Transverse colon (tissue), 4 donors: ENCODE measurements around the gene JPH3. TPM values are rescaled to one million over a fixed set of nuclear protein-coding genes. Genes with fewer than 3 reads are reported as not detected.

Experiments used
- DNase-seq: peaks from one replicate; pipeline ENCODE4 v3.0.0-alpha.2; 2019
- H3K27ac ChIP-seq, 4 donors: fragments of 200-600 bp; sonication (generic); 2 replicates each; pipeline ENCODE4 v1.5.1; 2016 to 2018; ENCODE audit warnings: inconsistent platforms in 4 of 4
- H3K27me3 ChIP-seq: fragments of 200-600 bp; sonication (generic); 2 replicates; pipeline ENCODE4 v1.5.1; 2017; ENCODE audit warnings: inconsistent platforms
- H3K36me3 ChIP-seq, 4 donors: fragments of 200-600 bp; sonication (generic); 2 replicates each; pipeline ENCODE4 v1.5.1; 2017 to 2019; ENCODE audit warnings: inconsistent platforms in 4 of 4
- H3K4me1 ChIP-seq, 4 donors: fragments of 200-600 bp; sonication (generic); 2 replicates each; pipeline ENCODE4 v1.5.1; 2017 to 2020; ENCODE audit warnings: inconsistent platforms in 4 of 4
- H3K4me3 ChIP-seq, 4 donors: fragments of 200-600 bp; sonication (generic); 1 replicate in 1 of 4; 2 replicates in 3 of 4; pipeline versions ENCODE4 v1.5.1 to v1.6.1; 2017 to 2019; ENCODE audit warnings: inconsistent platforms in 4 of 4
- H3K9me3 ChIP-seq, 2 donors: fragments of 200-600 bp; sonication (generic); 2 replicates each; pipeline ENCODE4 v1.5.1; 2017 to 2019; ENCODE audit warnings: inconsistent platforms in 2 of 2
- CTCF ChIP-seq, 5 experiments: fragments of 200-600 bp in 3 of 5; fragments of 450-650 bp in 2 of 5; sonication (generic) in 3 of 5; IDR thresholded peaks; 1 replicate in 2 of 5; 2 replicates in 3 of 5; pipeline ENCODE4 v1.5.1; 2016 to 2017; ENCODE audit warnings: antibody characterized with exemption in 5 of 5, inconsistent platforms in 3 of 5, mild to moderate bottlenecking in 2 of 5, moderate library complexity in 1 of 5
- EP300 ChIP-seq: sonication (generic); formaldehyde crosslinking; IDR thresholded peaks from one replicate; pipeline ENCODE4 v1.6.1; 2017; ENCODE audit warnings: antibody characterized with exemption, low read depth
- POLR2A ChIP-seq: fragments of 450-650 bp; IDR thresholded peaks from one replicate; pipeline ENCODE4 v1.6.1; 2016; ENCODE audit warnings: antibody characterized with exemption, mild to moderate bottlenecking, moderate library complexity
- POLR2AphosphoS5 ChIP-seq, 3 donors: sonication (generic); formaldehyde crosslinking; IDR thresholded peaks; one replicate each; pipeline ENCODE4 v1.6.1; 2016; ENCODE audit warnings: antibody characterized with exemption in 3 of 3
- WGBS, 2 donors: methylation state at CpG; one replicate each; pipeline ENCODE4 v1.1.5; 2018; ENCODE audit warnings: low coverage in 1 of 2; 5-methylcytosine and 5-hydroxymethylcytosine counted together
- in situ Hi-C, 4 donors: fragments of 200-750 bp; cut with MboI; loops; one replicate each; pipeline versions ENCODE4 v1.15.0 to v1.15.1; 2017; ENCODE audit warnings: low sequenced_read_pairs in 3 of 4, low pct_ligation_motif_present in 1 of 4, low pct_unique_long_range_greater_than_20kb in 1 of 4
- intact Hi-C: fragments of 100-400 bp; cut with DNase I; formaldehyde crosslinking; loops from one replicate; pipeline ENCODE4 v1.15.1; 2023; ENCODE audit warnings: low total_unique reads
- total RNA-seq, 4 donors: library from RNA; depleted of rRNA; stranded (reverse); fragments of >200 nt; gene quantifications; one replicate each; pipeline ENCODE4 v1.1.0, GENCODE V29; 2016

JPH3 gene
- total RNA-seq, 4 donors from 2014 or later, result 0.32 to 5.2 (median 0.41) TPM; not detected in 1

- in situ Hi-C loops, result no loop called here
- no peaks in the 10 kb centered on the region for H3K4me1 ChIP-seq
- no peak for DNase-seq
- H3K4me3 ChIP-seq, result no peak overlapping the region
- 80 to 100% methylated on average over 3 to 7 of the region's 12 CpGs for WGBS, 2 donors
- H3K9me3 ChIP-seq, result no peaks in the 10 kb centered on the region
- peaks cover 0 to 3% (median 0%) of the 10 kb centered on the region in 4 donors for H3K36me3 ChIP-seq
- intact Hi-C loops, result no loop called here
- no peak overlapping the region for H3K27ac ChIP-seq
- no peaks in the 10 kb centered on the region for H3K27me3 ChIP-seq
- TF ChIP-seq POLR2AphosphoS5 (IDR thresholded peaks at IDR 0.05) (no peak), POLR2A (no peak), CTCF (IDR thresholded peaks at IDR 0.05) (no peak), EP300 (no peak)
Measured at GRCh38 chr16:87695534-87695933, 93.2 kb downstream of the JPH3 start.

GRCh38 chr16:87696726-87697125 is 94.4 kb downstream of the JPH3 start:
- Histone ChIP-seq H3K36me3 (peaks cover 0 to 3% (median 0%) of the 10 kb centered on the region in 4 donors), H3K4me3 (no peak overlapping the region), H3K4me1 (no peaks in the 10 kb centered on the region), H3K9me3 (no peaks in the 10 kb centered on the region), H3K27me3 (no peaks in the 10 kb centered on the region), H3K27ac (no peak overlapping the region)
- in situ Hi-C loops (no loop called here), intact Hi-C loops (no loop called here)
- no peak for TF ChIP-seq EP300
- TF ChIP-seq POLR2AphosphoS5 (IDR thresholded peaks at IDR 0.05), result no peak
- TF ChIP-seq POLR2A, result no peak
- no peak for TF ChIP-seq CTCF (IDR thresholded peaks at IDR 0.05)
- DNase-seq, result no peak
- WGBS, 2 donors, result 81 to 87% methylated on average over 4 to 18 of the region's 18 CpGs

DNA sequence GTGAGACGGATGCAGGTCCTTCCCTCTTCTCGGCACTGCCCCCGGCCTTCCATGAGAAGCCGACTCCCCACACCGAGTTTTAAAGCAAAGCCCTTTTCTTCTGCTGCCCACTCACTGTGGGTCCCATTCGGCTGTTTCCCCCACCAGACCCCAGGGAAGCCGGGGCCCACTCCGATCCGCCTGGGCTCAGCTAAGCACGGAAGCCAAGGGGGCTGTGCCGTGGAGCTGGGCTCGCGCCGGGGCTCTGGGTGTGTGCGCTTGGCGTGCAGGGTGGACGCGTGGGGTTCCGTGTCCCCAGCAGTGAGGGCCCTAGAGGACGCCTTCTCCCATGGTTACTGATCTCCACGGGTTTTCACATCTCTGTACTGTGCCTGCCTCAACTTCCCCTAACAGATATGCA is 94.9 kb downstream of the JPH3 start:
- H3K9me3 ChIP-seq, result no peaks in the 10 kb centered on the region
- no peak overlapping the region for H3K27ac ChIP-seq
- no peaks in the 10 kb centered on the region for H3K4me1 ChIP-seq
- intact Hi-C loops, result no loop called here
- H3K27me3 ChIP-seq, result no peaks in the 10 kb centered on the region
- no peak for TF ChIP-seq POLR2A
- TF ChIP-seq POLR2AphosphoS5 (IDR thresholded peaks at IDR 0.05), result no peak
- no peak for TF ChIP-seq CTCF (IDR thresholded peaks at IDR 0.05)
- TF ChIP-seq EP300, result no peak
- WGBS, 2 donors, result 95% methylated on average over 21 of the region's 21 CpGs; no CpG with 5 or more reads in 1 of the 2 donors
- no peak for DNase-seq
- H3K4me3 ChIP-seq, result no peak overlapping the region
- peaks cover 0 to 3% (median 0%) of the 10 kb centered on the region in 4 donors for H3K36me3 ChIP-seq
- in situ Hi-C loops, result no loop called here

GRCh38 chr16:87697792-87698191 is 95.5 kb downstream of the JPH3 start:
- TF ChIP-seq POLR2AphosphoS5 (IDR thresholded peaks at IDR 0.05) (no peak), POLR2A (no peak), CTCF (IDR thresholded peaks at IDR 0.05) (no peak), EP300 (no peak)

More at GRCh38 chr16:87697792-87698191, 95.5 kb downstream of the JPH3 start:
- 87% methylated on average over 14 of the region's 14 CpGs; no CpG with 5 or more reads in 1 of the 2 donors for WGBS, 2 donors
- no peak for DNase-seq
- no peaks in the 10 kb centered on the region for H3K27me3 ChIP-seq
- intact Hi-C loops (no loop called here), in situ Hi-C loops (no loop called here)
- no peak overlapping the region for H3K4me3 ChIP-seq
- H3K36me3 ChIP-seq, result peaks cover 0 to 3% (median 0%) of the 10 kb centered on the region in 4 donors
- no peaks in the 10 kb centered on the region for H3K9me3 ChIP-seq
- H3K27ac ChIP-seq, result no peak overlapping the region
- H3K4me1 ChIP-seq, result no peaks in the 10 kb centered on the region
